ENCODE results near the gene SLC66A1. TPM values are rescaled to one million over a fixed set of nuclear protein-coding genes. Genes with fewer than 3 reads are reported as not detected.

SLC66A1 gene
- total RNA-seq, 6 experiments from 2014 or later: 8.4 to 20.6 (median 11.2) TPM

GRCh38 chr1:19375631-19376400 is 63.7 kb downstream of the SLC66A1 start:
- Histone ChIP-seq H3K4me3 (no peak overlapping the region), H3K9me3 (no peaks in the 10 kb centered on the region), H3K4me1 (no peaks in the 10 kb centered on the region), H3K36me3 (peaks cover 0 to 43% (median 5%) of the 10 kb centered on the region in 4 donors), H3K27ac (no peak overlapping the region), H3K27me3 (no peaks in the 10 kb centered on the region)
- TF ChIP-seq CTCF (IDR thresholded peaks at IDR 0.05) (no peak), POLR2A (IDR thresholded peaks at IDR 0.05) (no peak)
- 70% methylated on average over 4 of the region's 6 CpGs for WGBS (ENCODE audit: insufficient coverage, low coverage, low lambda C conversion rate, missing lambda C conversion rate)
- intact Hi-C loops (cut with DNase I): no loop called here
- ATAC-seq (peak in 1 of 4 donors; percentile 30), DNase-seq (no peak)

GRCh38 chr1:19376428-19377372 is 64.6 kb downstream of the SLC66A1 start:
- Histone ChIP-seq H3K36me3 (peaks cover 0 to 43% (median 5%) of the 10 kb centered on the region in 4 donors), H3K27me3 (no peaks in the 10 kb centered on the region), H3K4me3 (no peak overlapping the region), H3K9me3 (no peaks in the 10 kb centered on the region), H3K4me1 (no peaks in the 10 kb centered on the region), H3K27ac (no peak overlapping the region)
- no peak for TF ChIP-seq CTCF (IDR thresholded peaks at IDR 0.05)
- TF ChIP-seq POLR2A (IDR thresholded peaks at IDR 0.05): no peak
- intact Hi-C loops (cut with DNase I): no loop called here
- 89% methylated on average over 5 of the region's 7 CpGs for WGBS (ENCODE audit: insufficient coverage, low coverage, low lambda C conversion rate, missing lambda C conversion rate)
- DNase-seq: no peak
- ATAC-seq: no peak

- Histone ChIP-seq H3K27ac (no peak overlapping the region), H3K9me3 (no peaks in the 10 kb centered on the region), H3K36me3 (peaks cover 0 to 43% (median 5%) of the 10 kb centered on the region in 4 donors), H3K4me1 (no peaks in the 10 kb centered on the region), H3K27me3 (no peaks in the 10 kb centered on the region), H3K4me3 (no peak overlapping the region)
- intact Hi-C loops (cut with DNase I): no loop called here
- WGBS (ENCODE audit: insufficient coverage, low coverage, low lambda C conversion rate, missing lambda C conversion rate): 83% methylated on average over 14 of the region's 17 CpGs
- TF ChIP-seq POLR2A (IDR thresholded peaks at IDR 0.05): no peak
- TF ChIP-seq CTCF (IDR thresholded peaks at IDR 0.05): no peak
- DNase-seq (no peak), ATAC-seq (no peak)
Measured at GRCh38 chr1:19377812-19378718, 65.9 kb downstream of the SLC66A1 start.

Small RNA genes within 50 kb of the gene (small RNA-seq; reads per million reads assigned to genes)
- 0 to 0.10 reads per million in 2 experiments for gene RNU6-1099P

Other genes with a start within 250 kb of the SLC66A1 start
- 100 to 1,000 TPM in 2 of 6 experiments, 10 to 100 TPM in 4; 73.0 to 132 (median 90.1) TPM for gene UBR4, start 102.1 kb upstream of the SLC66A1 start, total RNA-seq
- 10 to 100 TPM; 18.6 to 32.7 (median 25.3) TPM for gene EMC1, start 60.8 kb upstream of the SLC66A1 start, total RNA-seq
- gene MRTO4, start 60.5 kb upstream of the SLC66A1 start, total RNA-seq: 10 to 100 TPM in 2 of 6 experiments, 1 to 10 TPM in 4; 7.0 to 17.3 (median 8.2) TPM
- 100 to 1,000 TPM in 4 of 6 experiments, 10 to 100 TPM in 2; 58.1 to 169 (median 130) TPM for gene AKR7A3, start 23.6 kb upstream of the SLC66A1 start, total RNA-seq
- gene AKR7A2, start 182 bp upstream of the SLC66A1 start, total RNA-seq: 10 to 100 TPM; 41.4 to 85.1 (median 51.2) TPM
- gene CAPZB, start 173.2 kb downstream of the SLC66A1 start, total RNA-seq: 100 to 1,000 TPM in 1 of 6 experiments, 10 to 100 TPM in 5; 53.5 to 117 (median 88.0) TPM